Gastroesophageal sphincter (tissue), 4 donors: Measurements from ENCODE around the gene TST. TPM values are rescaled to one million over a fixed set of nuclear protein-coding genes. Genes with fewer than 3 reads are reported as not detected.

Experiments used
- ATAC-seq: fragments of 150-250 bp; one replicate; pipeline ENCODE4 v1.9.1; 2016; ENCODE audit warnings: mild to moderate bottlenecking, moderate library complexity
- H3K27ac ChIP-seq, 4 donors: fragments of 200-600 bp; sonication (generic) in 3 of 4; 1 replicate in 3 of 4; 2 replicates in 1 of 4; pipeline ENCODE4 v1.5.1; 2016 to 2019
- H3K27me3 ChIP-seq: fragments of 200-600 bp; sonication (generic); one replicate; pipeline ENCODE4 v1.5.1; 2019
- H3K36me3 ChIP-seq, 2 donors: fragments of 200-600 bp; sonication (generic); one replicate each; pipeline ENCODE4 v1.5.1; 2019; ENCODE audit warnings: control low read depth in 1 of 2
- H3K4me1 ChIP-seq, 3 donors: fragments of 200-600 bp; sonication (generic); 1 replicate in 2 of 3; 2 replicates in 1 of 3; pipeline ENCODE4 v1.5.1; 2016 to 2019; ENCODE audit warnings: control low read depth in 2 of 3
- H3K4me3 ChIP-seq, 2 donors: fragments of 200-600 bp; sonication (generic); one replicate each; pipeline ENCODE4 v1.5.1; 2019; ENCODE audit warnings: mild to moderate bottlenecking in 1 of 2, moderate library complexity in 1 of 2
- H3K9me3 ChIP-seq, 3 donors: fragments of 200-600 bp; sonication (generic); one replicate each; pipeline ENCODE4 v1.5.1; 2017 to 2019; ENCODE audit warnings: control low read depth in 2 of 3
- EP300 ChIP-seq: sonication (generic); formaldehyde crosslinking; IDR thresholded peaks from one replicate; pipeline ENCODE4 v1.6.1; 2017; ENCODE audit warnings: antibody characterized with exemption, mild to moderate bottlenecking
- POLR2A ChIP-seq, 2 donors: fragments of 450-650 bp; IDR thresholded peaks; one replicate each; pipeline ENCODE4 v1.6.1; 2017; ENCODE audit warnings: antibody characterized with exemption in 2 of 2, mild to moderate bottlenecking in 2 of 2, moderate library complexity in 1 of 2
- POLR2AphosphoS5 ChIP-seq: sonication (generic); formaldehyde crosslinking; IDR thresholded peaks from one replicate; pipeline ENCODE4 v1.6.1; 2017; ENCODE audit warnings: antibody characterized with exemption
- WGBS, 2 donors: methylation state at CpG; one replicate each; pipeline ENCODE4 v1.1.5; 2018; ENCODE audit warnings: low coverage in 1 of 2; 5-methylcytosine and 5-hydroxymethylcytosine counted together
- total RNA-seq, 4 donors: library from RNA; depleted of rRNA; stranded (reverse); fragments of >200 nt; gene quantifications; one replicate each; pipeline ENCODE4 v1.1.0, GENCODE V29; 2016
- TF ChIP-seq, protein P1 (sequence below), 4 experiments: fragments of 200-600 bp in 2 of 4; fragments of 450-650 bp in 2 of 4; sonication (generic) in 1 of 4; IDR thresholded peaks; one replicate each; pipeline ENCODE4 v1.5.1; 2017 to 2019; ENCODE audit warnings: antibody characterized with exemption in 4 of 4, mild to moderate bottlenecking in 2 of 4, moderate library complexity in 2 of 4

TST gene
- total RNA-seq, 4 donors from 2014 or later = 19.1 to 38.7 (median 31.7) TPM

DNA sequence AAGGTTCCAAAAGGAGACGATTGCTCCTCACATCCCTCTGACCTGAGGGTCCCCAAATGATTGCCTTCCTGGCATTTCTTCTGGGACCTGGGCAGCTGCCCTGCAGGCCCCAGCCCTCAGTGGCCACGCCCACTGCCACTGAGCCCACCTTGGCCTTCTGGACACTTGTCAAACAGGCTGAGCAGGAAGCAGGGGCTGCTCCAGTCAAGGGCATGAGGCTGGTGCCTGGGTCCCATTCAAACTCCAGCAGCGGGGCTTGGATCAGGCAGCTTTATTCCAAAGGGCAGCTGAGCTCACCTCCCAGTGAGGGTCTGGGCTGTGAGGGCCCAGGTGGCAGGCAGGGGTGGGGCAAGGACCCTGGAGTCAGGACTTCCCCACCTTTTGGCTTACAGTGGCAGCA, 45.9 kb upstream of the TST start:
- TF ChIP-seq, protein P1, sequence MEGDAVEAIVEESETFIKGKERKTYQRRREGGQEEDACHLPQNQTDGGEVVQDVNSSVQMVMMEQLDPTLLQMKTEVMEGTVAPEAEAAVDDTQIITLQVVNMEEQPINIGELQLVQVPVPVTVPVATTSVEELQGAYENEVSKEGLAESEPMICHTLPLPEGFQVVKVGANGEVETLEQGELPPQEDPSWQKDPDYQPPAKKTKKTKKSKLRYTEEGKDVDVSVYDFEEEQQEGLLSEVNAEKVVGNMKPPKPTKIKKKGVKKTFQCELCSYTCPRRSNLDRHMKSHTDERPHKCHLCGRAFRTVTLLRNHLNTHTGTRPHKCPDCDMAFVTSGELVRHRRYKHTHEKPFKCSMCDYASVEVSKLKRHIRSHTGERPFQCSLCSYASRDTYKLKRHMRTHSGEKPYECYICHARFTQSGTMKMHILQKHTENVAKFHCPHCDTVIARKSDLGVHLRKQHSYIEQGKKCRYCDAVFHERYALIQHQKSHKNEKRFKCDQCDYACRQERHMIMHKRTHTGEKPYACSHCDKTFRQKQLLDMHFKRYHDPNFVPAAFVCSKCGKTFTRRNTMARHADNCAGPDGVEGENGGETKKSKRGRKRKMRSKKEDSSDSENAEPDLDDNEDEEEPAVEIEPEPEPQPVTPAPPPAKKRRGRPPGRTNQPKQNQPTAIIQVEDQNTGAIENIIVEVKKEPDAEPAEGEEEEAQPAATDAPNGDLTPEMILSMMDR (IDR thresholded peaks at IDR 0.05) = no peak
- TF ChIP-seq POLR2A (IDR thresholded peaks at IDR 0.05) (no peak), EP300 (no peak), POLR2AphosphoS5 (no peak)
- ATAC-seq = no peak
- Histone ChIP-seq H3K27ac (no peak overlapping the region), H3K27me3 (peaks cover 45% of the 10 kb centered on the region), H3K4me1 (no peaks in the 10 kb centered on the region), H3K9me3 (no peaks in the 10 kb centered on the region), H3K4me3 (no peak overlapping the region), H3K36me3 (peaks cover 0 to 23% of the 10 kb centered on the region in 2 donors)
- WGBS, 2 donors = no CpG with 5 or more reads among the region's 3 CpGs

DNA sequence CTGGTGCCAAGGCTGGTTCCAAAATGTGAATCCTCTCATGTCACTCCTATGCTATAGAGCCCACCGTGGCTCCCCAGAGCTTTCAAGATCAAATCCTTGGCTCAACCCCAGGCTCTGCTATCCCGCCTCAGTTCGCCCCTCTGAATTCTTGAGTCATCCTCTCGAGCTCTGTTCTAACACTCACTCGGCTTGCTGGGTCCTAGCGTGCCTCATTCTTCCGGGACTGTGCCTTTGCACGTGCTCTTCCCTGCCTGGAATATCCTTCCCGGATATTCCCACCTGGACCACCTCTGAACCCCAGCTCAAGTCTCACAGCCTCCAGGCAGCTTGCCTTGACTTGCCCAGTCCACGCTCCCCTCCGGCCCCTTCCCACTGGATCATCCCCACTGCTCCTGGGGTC, 45.3 kb upstream of the TST start:
- no peak for TF ChIP-seq POLR2AphosphoS5
- TF ChIP-seq, protein P1 (IDR thresholded peaks at IDR 0.05) = no peak
- TF ChIP-seq EP300 = no peak
- TF ChIP-seq POLR2A (IDR thresholded peaks at IDR 0.05) = no peak
- Histone ChIP-seq H3K27ac (no peak overlapping the region), H3K27me3 (peaks cover 39% of the 10 kb centered on the region), H3K4me3 (no peak overlapping the region), H3K4me1 (no peaks in the 10 kb centered on the region), H3K36me3 (peaks cover 0 to 29% of the 10 kb centered on the region in 2 donors), H3K9me3 (no peaks in the 10 kb centered on the region)
- 84 to 90% methylated on average over 2 to 9 of the region's 11 CpGs for WGBS, 2 donors
- ATAC-seq = no peak

DNA sequence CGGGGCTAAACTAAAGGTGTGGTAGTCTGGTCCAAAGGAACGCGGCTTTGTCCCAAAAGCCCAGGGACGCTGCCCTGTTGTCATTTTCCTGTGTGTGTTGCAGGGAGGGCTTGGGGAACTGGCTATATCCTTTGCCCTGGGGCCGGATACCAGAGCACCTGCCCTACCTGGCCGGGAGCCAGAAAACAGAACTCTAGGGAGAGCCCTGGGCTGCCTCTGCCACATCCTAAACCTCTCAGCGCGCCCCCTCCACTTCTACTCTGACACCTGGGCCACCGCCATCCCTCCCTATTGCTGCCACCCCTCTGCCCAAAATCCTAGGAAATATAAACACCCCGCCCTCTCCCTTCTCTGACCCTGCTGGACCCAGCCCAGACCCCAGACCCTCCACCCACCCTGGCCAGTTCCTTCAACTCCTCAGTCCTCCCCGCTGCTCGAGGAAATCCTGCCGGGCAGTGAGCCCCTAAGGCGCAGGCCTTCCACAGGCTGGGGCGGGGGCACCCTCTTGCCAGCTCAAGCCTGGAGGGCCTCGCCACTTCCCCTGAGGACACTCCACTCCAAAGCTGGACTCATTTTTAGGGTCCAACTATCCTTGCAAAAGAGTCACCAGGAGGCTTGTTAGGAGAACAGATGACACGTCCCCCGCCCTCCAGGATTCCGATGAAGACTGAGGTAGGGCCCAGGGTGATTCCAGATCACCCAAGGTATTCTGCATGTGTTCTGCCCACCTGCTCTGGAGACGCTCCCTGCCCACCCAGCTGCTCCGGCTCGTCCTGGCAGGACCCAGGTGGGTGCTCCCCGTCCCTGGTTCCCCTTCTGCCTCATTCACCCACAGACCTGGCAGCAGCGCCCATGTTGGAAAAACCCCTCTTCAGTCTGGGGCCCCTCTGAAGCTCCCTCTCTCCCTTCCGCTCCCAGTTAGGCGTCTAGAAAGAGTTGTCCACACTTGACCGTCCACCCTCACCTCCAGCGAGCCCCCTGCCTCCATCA, 44.5 kb upstream of the TST start:
- H3K9me3 ChIP-seq = no peaks in the 10 kb centered on the region
- H3K27me3 ChIP-seq = peaks cover 31% of the 10 kb centered on the region
- no peaks in the 10 kb centered on the region for H3K4me1 ChIP-seq
- no peak for ATAC-seq
- H3K27ac ChIP-seq = no peak overlapping the region
- no peak for TF ChIP-seq POLR2AphosphoS5
- no peak for TF ChIP-seq POLR2A (IDR thresholded peaks at IDR 0.05)
- TF ChIP-seq EP300 = no peak
- TF ChIP-seq, protein P1 (IDR thresholded peaks at IDR 0.05) = no peak
- H3K36me3 ChIP-seq = peaks cover 0 to 38% of the 10 kb centered on the region in 2 donors
- WGBS, 2 donors = 81% methylated on average over 13 of the region's 28 CpGs; no CpG with 5 or more reads in 1 of the 2 donors
- H3K4me3 ChIP-seq = no peak overlapping the region

DNA sequence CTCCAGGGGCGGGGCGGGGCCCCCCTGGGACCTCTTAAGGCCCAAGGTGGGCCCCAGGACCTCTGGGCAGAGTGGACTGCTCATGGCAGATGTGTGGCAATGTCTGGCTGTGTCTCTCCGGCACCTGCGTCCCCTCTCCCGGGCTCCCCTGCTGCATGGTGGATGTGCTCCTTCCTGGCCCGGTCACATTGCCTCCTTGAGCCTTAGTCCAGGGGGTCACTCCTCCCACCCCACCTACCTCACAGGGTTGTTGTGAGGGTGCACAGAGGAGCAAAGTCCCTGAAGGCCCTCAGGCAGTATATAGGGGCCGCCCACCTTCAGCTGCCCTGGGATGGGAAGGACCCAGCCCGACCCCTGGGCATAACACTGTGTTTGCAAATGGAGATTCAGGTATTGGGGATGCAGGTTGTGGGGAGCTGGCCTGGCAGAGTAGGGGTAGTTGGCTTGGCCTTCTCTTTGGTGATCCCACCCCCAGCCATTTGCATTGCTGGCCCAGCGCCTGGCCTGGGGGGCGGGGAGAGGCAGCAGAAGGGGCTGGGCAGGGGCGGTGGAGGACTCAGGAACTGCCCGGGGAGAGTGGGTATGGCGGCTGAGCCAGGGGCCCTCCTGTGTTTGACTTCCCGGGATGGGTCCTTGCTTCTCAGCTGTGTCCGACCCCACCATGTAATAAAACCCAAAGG, 43.6 kb upstream of the TST start:
- WGBS, 2 donors = no CpG with 5 or more reads among the region's 15 CpGs
- Histone ChIP-seq H3K4me1 (no peaks in the 10 kb centered on the region), H3K36me3 (peaks cover 0 to 46% of the 10 kb centered on the region in 2 donors), H3K27me3 (peaks cover 22% of the 10 kb centered on the region), H3K4me3 (no peak overlapping the region), H3K9me3 (no peaks in the 10 kb centered on the region), H3K27ac (no peak overlapping the region)
- no peak for ATAC-seq
- no peak for TF ChIP-seq POLR2A (IDR thresholded peaks at IDR 0.05)
- TF ChIP-seq EP300 = no peak
- TF ChIP-seq, protein P1 (IDR thresholded peaks at IDR 0.05) = no peak
- TF ChIP-seq POLR2AphosphoS5 = no peak
